MM.1S (cell line): ENCODE measurements around the gene TTK.

ENCODE experiments used
- EZH2 ChIP-seq: fragments of 300-600 bp; sonication (generic); optimal IDR thresholded peaks from 2 replicates; pipeline ENCODE3; 2017; ENCODE audit warnings: low read depth, mild to moderate bottlenecking, antibody characterized with exemption, low read length, mixed read lengths
- TF ChIP-seq, protein P1 (sequence below): fragments of 300-600 bp; sonication (generic); IDR thresholded peaks from 2 replicates; pipeline ENCODE4 v1.5.1; 2016; ENCODE audit warnings: antibody characterized with exemption, low read length, mixed read lengths

- TF ChIP-seq EZH2: no peak
- TF ChIP-seq, protein P1, sequence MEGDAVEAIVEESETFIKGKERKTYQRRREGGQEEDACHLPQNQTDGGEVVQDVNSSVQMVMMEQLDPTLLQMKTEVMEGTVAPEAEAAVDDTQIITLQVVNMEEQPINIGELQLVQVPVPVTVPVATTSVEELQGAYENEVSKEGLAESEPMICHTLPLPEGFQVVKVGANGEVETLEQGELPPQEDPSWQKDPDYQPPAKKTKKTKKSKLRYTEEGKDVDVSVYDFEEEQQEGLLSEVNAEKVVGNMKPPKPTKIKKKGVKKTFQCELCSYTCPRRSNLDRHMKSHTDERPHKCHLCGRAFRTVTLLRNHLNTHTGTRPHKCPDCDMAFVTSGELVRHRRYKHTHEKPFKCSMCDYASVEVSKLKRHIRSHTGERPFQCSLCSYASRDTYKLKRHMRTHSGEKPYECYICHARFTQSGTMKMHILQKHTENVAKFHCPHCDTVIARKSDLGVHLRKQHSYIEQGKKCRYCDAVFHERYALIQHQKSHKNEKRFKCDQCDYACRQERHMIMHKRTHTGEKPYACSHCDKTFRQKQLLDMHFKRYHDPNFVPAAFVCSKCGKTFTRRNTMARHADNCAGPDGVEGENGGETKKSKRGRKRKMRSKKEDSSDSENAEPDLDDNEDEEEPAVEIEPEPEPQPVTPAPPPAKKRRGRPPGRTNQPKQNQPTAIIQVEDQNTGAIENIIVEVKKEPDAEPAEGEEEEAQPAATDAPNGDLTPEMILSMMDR: no peak
Measured at GRCh38 chr6:80010288-80010687, 5.8 kb downstream of the TTK start.
